Fibroblast of skin of abdomen (primary cell): ENCODE results near the gene MTHFS.
A peak's percentile ranks its signal among the peaks of the same experiment; 100 is the strongest.

Source experiments
- DNase-seq: peaks from one replicate; pipeline ENCODE4 v3.0.0-alpha.2; 2013

MTHFS gene

GRCh38 chr15:79812541-79812940, 84.3 kb downstream of the MTHFS start:
- DNase-seq, result no peak

- peak; percentile 55 for DNase-seq
These were observed 85.1 kb downstream of the MTHFS start for GRCh38 chr15:79811406-79812405.

- peak; percentile 39 for DNase-seq
These were observed 92.0 kb downstream of the MTHFS start for GRCh38 chr15:79804838-79805237.

GRCh38 chr15:79798311-79798710, 98.5 kb downstream of the MTHFS start:
- no peak for DNase-seq
